DOHH2 (cell line): ENCODE results near the gene NDUFS7.

Source experiments
- H3F3A ChIP-seq: fragments of 200-600 bp; sonication (generic), shearing (Covaris generic); 2 replicates; pipeline ENCODE4 v1.6.0; 2016; ENCODE audit warnings: antibody characterized with exemption, mild to moderate bottlenecking; ENCODE audit not compliant: control insufficient read depth, insufficient read depth
- H3K27ac ChIP-seq: fragments of 200-600 bp; sonication (generic); 2 replicates; pipeline ENCODE4 v1.5.1; 2014; ENCODE audit warnings: low read depth, mild to moderate bottlenecking, low read length, moderate library complexity
- H3K27me3 ChIP-seq: fragments of 200-600 bp; sonication (generic); 2 replicates; pipeline ENCODE4 v1.6.1; 2014; ENCODE audit warnings: mild to moderate bottlenecking, low read length, mixed read lengths; ENCODE audit not compliant: control insufficient read depth
- H3K36me3 ChIP-seq: fragments of 200-600 bp; sonication (generic); 2 replicates; pipeline ENCODE4 v1.6.1; 2014; ENCODE audit warnings: mild to moderate bottlenecking, low read length, moderate library complexity, mixed read lengths; ENCODE audit not compliant: control insufficient read depth
- H3K4me1 ChIP-seq: fragments of 200-600 bp; sonication (generic); 2 replicates; pipeline ENCODE4 v1.6.1; 2014; ENCODE audit warnings: mild to moderate bottlenecking, low read length, mixed read lengths; ENCODE audit not compliant: control insufficient read depth
- H3K4me2 ChIP-seq: fragments of 200-600 bp; sonication (generic); 2 replicates; pipeline ENCODE4 v1.6.0; 2014; ENCODE audit warnings: mild to moderate bottlenecking, low read length, moderate library complexity
- H3K4me3 ChIP-seq: fragments of 200-600 bp; sonication (generic); 2 replicates; pipeline ENCODE4 v1.5.1; 2014; ENCODE audit warnings: mild to moderate bottlenecking, low read length, mixed read lengths
- H3K79me2 ChIP-seq: fragments of 200-600 bp; sonication (generic); 2 replicates; pipeline ENCODE4 v1.6.1; 2014; ENCODE audit warnings: mild to moderate bottlenecking, low read length, mixed read lengths; ENCODE audit not compliant: control insufficient read depth
- H3K9me2 ChIP-seq: fragments of 200-600 bp; sonication (generic); replicated peaks from 2 replicates; pipeline ENCODE4 v1.6.1; 2014; ENCODE audit warnings: mild to moderate bottlenecking, low read length, mixed read lengths; ENCODE audit not compliant: control insufficient read depth
- H3K9me3 ChIP-seq: fragments of 200-600 bp; sonication (generic); 2 replicates; pipeline ENCODE4 v1.6.1; 2014; ENCODE audit warnings: antibody characterized with exemption, low read length, mixed read lengths; ENCODE audit not compliant: control insufficient read depth, insufficient read depth
- H4K20me1 ChIP-seq: fragments of 200-600 bp; sonication (generic); 2 replicates; pipeline ENCODE4 v1.6.0; 2014; ENCODE audit warnings: low read depth, mild to moderate bottlenecking, antibody characterized with exemption, low read length, moderate library complexity; ENCODE audit not compliant: control insufficient read depth, insufficient read depth
- CTCF ChIP-seq: fragments of 200-600 bp; sonication (generic); IDR thresholded peaks from one replicate; pipeline ENCODE4 v1.5.1; 2014; ENCODE audit warnings: antibody characterized with exemption, mild to moderate bottlenecking, low read depth, low read length; ENCODE audit not compliant: poor library complexity, severe bottlenecking
- EZH2phosphoT487 ChIP-seq: fragments of 200-600 bp; sonication (generic); IDR thresholded peaks from 2 replicates; pipeline ENCODE4 v1.6.1; 2017; ENCODE audit warnings: borderline replicate concordance, mild to moderate bottlenecking, antibody characterized with exemption, low read length, moderate library complexity, mixed read lengths

Gene NDUFS7

GRCh38 chr19:1399079-1399478 lies 15.4 kb downstream of the NDUFS7 start:
- TF ChIP-seq CTCF (no peak), EZH2phosphoT487 (no peak)
- H3K4me2 ChIP-seq: no peak overlapping the region
- peaks cover 8% of the 10 kb centered on the region; the same call in 1 of the 2 replicates for H3K36me3 ChIP-seq
- H3K4me3 ChIP-seq: no peak overlapping the region
- H3K9me2 ChIP-seq: no peaks in the 10 kb centered on the region
- peaks cover 3% of the 10 kb centered on the region; the same call in 1 of the 2 replicates for H3F3A ChIP-seq
- peaks cover 24% of the 10 kb centered on the region for H3K4me1 ChIP-seq
- no peak overlapping the region for H3K27ac ChIP-seq
- H3K27me3 ChIP-seq: peaks cover 7% of the 10 kb centered on the region
- H3K9me3 ChIP-seq: no peaks in the 10 kb centered on the region
- peaks cover 3% of the 10 kb centered on the region for H4K20me1 ChIP-seq
- peaks cover 14% of the 10 kb centered on the region for H3K79me2 ChIP-seq

- peaks cover 5% of the 10 kb centered on the region; the same call in 1 of the 2 replicates for H3K36me3 ChIP-seq
- H3K27ac ChIP-seq: no peak overlapping the region
- no peaks in the 10 kb centered on the region for H3K9me2 ChIP-seq
- H4K20me1 ChIP-seq: peaks cover 3% of the 10 kb centered on the region
- H3K4me3 ChIP-seq: no peak overlapping the region
- peaks cover 7% of the 10 kb centered on the region for H3K27me3 ChIP-seq
- peaks cover 14% of the 10 kb centered on the region for H3K79me2 ChIP-seq
- no peaks in the 10 kb centered on the region for H3K9me3 ChIP-seq
- no peak overlapping the region; the same call in 1 of the 2 replicates for H3K4me2 ChIP-seq
- peaks cover 6% of the 10 kb centered on the region for H3F3A ChIP-seq
- peaks cover 24% of the 10 kb centered on the region for H3K4me1 ChIP-seq
- TF ChIP-seq CTCF: no peak
- TF ChIP-seq EZH2phosphoT487: no peak
These were observed 16.0 kb downstream of the NDUFS7 start for GRCh38 chr19:1399745-1400144.

GRCh38 chr19:1400281-1401137 lies 16.8 kb downstream of the NDUFS7 start:
- Histone ChIP-seq H4K20me1 (peaks cover 3% of the 10 kb centered on the region), H3F3A (peaks cover 6% of the 10 kb centered on the region), H3K36me3 (peaks cover 5% of the 10 kb centered on the region; the same call in 1 of the 2 replicates), H3K27me3 (peaks cover 7% of the 10 kb centered on the region), H3K4me2 (peak overlapping the region; percentile 79), H3K4me1 (peaks cover 24% of the 10 kb centered on the region), H3K79me2 (peaks cover 14% of the 10 kb centered on the region), H3K9me2 (no peaks in the 10 kb centered on the region), H3K9me3 (no peaks in the 10 kb centered on the region), H3K27ac (no peak overlapping the region), H3K4me3 (peak overlapping the region; percentile 93)
- no peak for TF ChIP-seq EZH2phosphoT487
- TF ChIP-seq CTCF: no peak
